ENCODE results near the gene ATG5.

Gene ATG5

GRCh38 chr6:106182455-106182854, 143.1 kb downstream of the ATG5 start:
- no peak for FAIRE-seq
- TF ChIP-seq CTCF (IDR thresholded peaks at IDR 0.05; ENCODE audit: insufficient read depth, missing control alignments): no peak
- DNase-seq (ENCODE audit: insufficient read length, low spot score): no peak

DNA sequence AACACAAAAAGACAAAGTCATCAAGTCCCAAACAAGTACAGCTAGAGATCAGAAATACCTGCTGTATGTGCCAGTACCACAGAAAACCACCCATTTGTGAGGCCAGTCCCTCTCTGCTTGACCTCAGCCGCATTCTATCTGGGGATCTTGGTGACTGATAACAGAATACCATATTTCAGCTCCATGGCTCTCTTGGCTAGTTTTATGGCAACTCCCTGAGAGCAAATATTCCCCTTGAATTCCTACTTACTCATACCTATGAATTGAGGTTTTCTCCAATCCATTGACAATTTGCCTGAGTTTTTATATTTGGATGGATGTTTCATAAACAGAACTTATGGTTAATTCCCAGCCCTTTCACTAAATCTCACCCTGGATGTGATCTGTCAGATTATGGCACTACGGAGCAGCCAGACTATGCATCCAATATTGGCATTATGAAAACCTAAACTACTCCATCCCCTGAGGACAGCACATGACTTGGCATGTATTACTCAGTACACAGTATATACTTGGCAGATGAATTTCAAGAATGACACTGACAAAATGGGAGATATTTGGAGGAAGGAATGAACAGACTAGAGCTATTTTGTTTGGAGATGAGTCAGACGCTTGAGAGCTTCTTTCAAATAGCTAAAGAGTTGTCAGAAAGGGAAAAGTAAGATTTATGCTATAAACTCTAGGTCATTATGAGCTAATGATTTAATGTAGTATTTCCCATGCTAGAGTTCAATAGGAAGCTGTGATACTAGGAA, 143.7 kb downstream of the ATG5 start:
- TF ChIP-seq CTCF (IDR thresholded peaks at IDR 0.05; ENCODE audit: insufficient read depth, missing control alignments): no peak
- FAIRE-seq (no peak), DNase-seq (ENCODE audit: insufficient read length, low spot score) (no peak)

DNA sequence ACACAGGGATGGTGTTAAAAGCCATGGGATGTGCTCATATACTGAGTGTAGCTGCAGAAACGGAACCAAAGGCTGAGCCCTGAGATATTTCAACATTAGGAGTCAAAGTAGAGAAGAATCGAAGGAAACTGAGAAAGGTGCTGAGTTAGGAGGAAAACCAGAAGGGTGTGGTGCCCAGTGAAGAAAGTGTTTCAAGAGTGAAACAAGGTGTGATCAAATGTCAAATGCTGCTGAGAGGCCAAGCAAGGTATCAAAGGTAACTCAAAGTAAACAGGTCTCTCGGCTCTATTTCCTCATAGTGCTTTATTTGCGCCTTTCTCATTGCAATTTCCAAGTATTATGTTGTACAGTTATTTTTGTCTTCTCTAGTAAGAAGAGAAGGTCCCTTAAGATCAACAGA, 145.4 kb downstream of the ATG5 start:
- TF ChIP-seq CTCF (IDR thresholded peaks at IDR 0.05; ENCODE audit: insufficient read depth, missing control alignments): no peak
- DNase-seq (ENCODE audit: insufficient read length, low spot score): no peak
- no peak for FAIRE-seq

DNA sequence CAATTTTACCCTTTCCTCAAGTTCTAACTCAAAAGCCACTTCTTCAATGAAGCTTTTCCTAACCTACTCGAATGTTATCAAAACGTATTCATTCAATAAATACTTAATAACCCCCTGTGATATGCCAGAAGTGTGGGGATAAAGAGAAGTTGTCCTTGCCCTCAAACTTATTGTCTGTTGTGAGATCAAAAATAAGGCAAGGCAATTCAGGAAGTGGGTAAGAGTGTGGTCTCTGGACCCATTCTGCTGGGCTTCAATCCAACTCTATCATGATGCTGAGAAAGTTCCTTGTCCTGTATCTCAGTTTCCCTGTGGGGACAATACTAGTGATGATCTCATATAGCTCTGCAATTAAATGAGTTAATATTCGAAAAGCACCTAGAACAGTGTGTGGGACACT, 146.7 kb downstream of the ATG5 start:
- FAIRE-seq (no peak), DNase-seq (ENCODE audit: insufficient read length, low spot score) (no peak)
- no peak for TF ChIP-seq CTCF (IDR thresholded peaks at IDR 0.05; ENCODE audit: insufficient read depth, missing control alignments)

DNA sequence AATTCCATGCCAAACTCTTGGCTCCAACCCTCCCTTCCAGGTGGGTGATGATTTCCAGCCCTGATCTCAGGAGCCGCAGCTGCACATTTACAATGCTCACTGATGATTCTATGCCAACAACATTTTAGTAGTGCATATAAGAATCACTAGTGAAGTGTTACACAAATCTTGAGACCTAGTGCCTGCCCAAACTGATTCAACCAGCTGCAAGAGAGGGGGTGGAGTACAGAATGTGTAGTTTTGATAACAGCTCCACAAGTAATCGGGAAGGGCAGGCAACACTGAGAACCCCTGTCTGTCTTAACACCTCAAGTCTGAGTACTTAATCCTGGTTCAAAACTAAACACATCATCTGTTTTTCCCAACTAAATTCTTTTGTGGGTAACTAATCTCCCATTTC, 147.8 kb downstream of the ATG5 start:
- no peak for FAIRE-seq
- no peak for TF ChIP-seq CTCF (IDR thresholded peaks at IDR 0.05; ENCODE audit: insufficient read depth, missing control alignments)
- DNase-seq (ENCODE audit: insufficient read length, low spot score): no peak

DNA sequence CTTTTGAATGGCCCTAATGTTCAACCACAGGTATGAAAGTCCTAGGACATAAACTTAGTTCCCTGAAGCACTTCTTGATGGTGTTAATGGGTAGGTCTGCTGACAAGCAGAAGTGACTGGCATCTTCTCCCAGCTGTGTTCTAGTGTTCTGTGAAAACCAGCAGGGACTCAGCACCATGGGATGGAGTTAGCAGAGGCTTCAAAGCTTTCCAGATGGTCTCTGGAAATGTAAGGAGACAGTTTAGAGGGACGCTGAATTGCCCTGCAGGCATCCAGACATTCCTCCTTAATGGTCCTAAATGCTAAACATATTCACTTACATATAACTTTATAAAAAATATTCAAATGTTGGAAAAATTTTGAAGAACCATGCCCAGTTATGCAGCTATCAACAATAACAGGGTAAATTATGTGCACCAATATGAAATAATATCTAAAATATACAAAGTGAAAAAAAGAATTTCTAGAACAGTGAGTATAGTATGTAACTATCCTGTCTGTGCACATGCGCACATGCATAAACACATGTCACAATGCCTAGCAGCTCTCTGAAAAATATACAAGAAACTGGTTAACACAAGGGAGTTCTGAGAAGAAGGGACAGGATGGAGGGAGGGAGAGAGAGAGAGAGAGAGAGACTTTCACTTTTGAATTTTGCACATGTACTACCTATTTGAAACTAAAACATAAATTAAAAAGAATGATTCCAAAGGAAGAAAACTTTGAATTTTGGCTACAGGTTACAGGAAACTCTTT, 152.3 kb downstream of the ATG5 start:
- DNase-seq (ENCODE audit: insufficient read length, low spot score): no peak
- no peak for TF ChIP-seq CTCF (IDR thresholded peaks at IDR 0.05; ENCODE audit: insufficient read depth, missing control alignments)
- no peak for FAIRE-seq

Data from D721Med (cell line).